ENCODE data around the gene CUEDC2. TPM values are rescaled to one million over a fixed set of nuclear protein-coding genes. Genes with fewer than 3 reads are reported as not detected.
A peak's percentile ranks its signal among the peaks of the same experiment; 100 is the strongest.

The CUEDC2 gene
- polyA plus RNA-seq, 4 donors = 78.0 to 101 (median 83.2) TPM

- no peak for DNase-seq (ENCODE audit: low read depth in 4 of 4, low spot score in 3 of 4)
These were observed 33.0 kb downstream of the CUEDC2 start for GRCh38 chr10:102399217-102400021.

- DNase-seq (ENCODE audit: low read depth in 4 of 4, low spot score in 3 of 4) = no peak
These were observed 34.0 kb downstream of the CUEDC2 start for GRCh38 chr10:102398172-102399020.

GRCh38 chr10:102397222-102398171, 34.9 kb downstream of the CUEDC2 start:
- no peak for DNase-seq (ENCODE audit: low read depth in 4 of 4, low spot score in 3 of 4)

- no peak for DNase-seq (ENCODE audit: low read depth in 4 of 4, low spot score in 3 of 4)
These were observed 35.6 kb downstream of the CUEDC2 start for GRCh38 chr10:102396730-102397151.

GRCh38 chr10:102396317-102396650, 36.1 kb downstream of the CUEDC2 start:
- no peak for DNase-seq (ENCODE audit: low read depth in 4 of 4, low spot score in 3 of 4)

- DNase-seq (ENCODE audit: low read depth in 4 of 4, low spot score in 3 of 4) = peak in 3 of 4 donors; percentile 79 to 89 (median 82)
These were observed 36.7 kb downstream of the CUEDC2 start, which contains the start of gene NFKB2 for GRCh38 chr10:102395400-102396316. Gene NFKB2 (plus strand): TSS chr10:102395705. CDS start chr10:102395960, 255 bp downstream.

- DNase-seq (ENCODE audit: low read depth in 4 of 4, low spot score in 3 of 4) = peak in 1 of 4 donors; percentile 32
These were observed 37.5 kb downstream of the CUEDC2 start for GRCh38 chr10:102394801-102395399.

GRCh38 chr10:102394079-102394800, 38.1 kb downstream of the CUEDC2 start:
- peak; percentile 72 to 84 (median 75) for DNase-seq (ENCODE audit: low read depth in 4 of 4, low spot score in 3 of 4)

- no peak for DNase-seq (ENCODE audit: low read depth in 4 of 4, low spot score in 3 of 4)
These were observed 38.8 kb downstream of the CUEDC2 start for GRCh38 chr10:102393411-102394078.

GRCh38 chr10:102392306-102392705, 40.1 kb downstream of the CUEDC2 start:
- DNase-seq (ENCODE audit: low read depth in 4 of 4, low spot score in 3 of 4) = no peak

- DNase-seq (ENCODE audit: low read depth in 4 of 4, low spot score in 3 of 4) = no peak
These were observed 42.5 kb downstream of the CUEDC2 start for GRCh38 chr10:102389894-102390293.

- no peak for DNase-seq (ENCODE audit: low read depth in 4 of 4, low spot score in 3 of 4)
These were observed 47.6 kb downstream of the CUEDC2 start for GRCh38 chr10:102384606-102385429.

- DNase-seq (ENCODE audit: low read depth in 4 of 4, low spot score in 3 of 4) = no peak
These were observed 48.3 kb downstream of the CUEDC2 start for GRCh38 chr10:102384053-102384452.

GRCh38 chr10:102382871-102383270, 49.5 kb downstream of the CUEDC2 start:
- no peak for DNase-seq (ENCODE audit: low read depth in 4 of 4, low spot score in 3 of 4)

- no peak for DNase-seq (ENCODE audit: low read depth in 4 of 4, low spot score in 3 of 4)
These were observed 50.4 kb downstream of the CUEDC2 start for GRCh38 chr10:102381983-102382382.

GRCh38 chr10:102379383-102379782, 53.0 kb downstream of the CUEDC2 start:
- DNase-seq (ENCODE audit: low read depth in 4 of 4, low spot score in 3 of 4) = no peak

- no peak for DNase-seq (ENCODE audit: low read depth in 4 of 4, low spot score in 3 of 4)
These were observed 55.5 kb downstream of the CUEDC2 start for GRCh38 chr10:102376901-102377300.

Data from right renal pelvis (tissue), 4 donors.